Measurements from ENCODE around the gene PAK1IP1.
A peak's percentile ranks its signal among the peaks of the same experiment; 100 is the strongest.

Gene PAK1IP1

GRCh38 chr6:10756085-10756484, 61.3 kb downstream of the PAK1IP1 start:
- DNase-seq (ENCODE audit: low read depth) = peak; percentile 48
- H3K4me3 ChIP-seq (ENCODE audit: low read depth, low read length) = no peak overlapping the region
- TF ChIP-seq MYC (IDR thresholded peaks at IDR 0.05; ENCODE audit: low read depth, low read length) (no peak), POLR2A (IDR thresholded peaks at IDR 0.05; ENCODE audit: extremely low read depth, insufficient read length) (no peak), CTCF (IDR thresholded peaks at IDR 0.05; ENCODE audit: low read depth, low read length) (no peak)
- TF ChIP-seq, protein P1, sequence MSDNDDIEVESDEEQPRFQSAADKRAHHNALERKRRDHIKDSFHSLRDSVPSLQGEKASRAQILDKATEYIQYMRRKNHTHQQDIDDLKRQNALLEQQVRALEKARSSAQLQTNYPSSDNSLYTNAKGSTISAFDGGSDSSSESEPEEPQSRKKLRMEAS (IDR thresholded peaks at IDR 0.05; ENCODE audit: low read depth, low read length) = no peak

Measured in NB4 (cell line).